NCI-H1930 (cell line): ENCODE results near the gene XPNPEP1.
"Not testable (repeated sequence)": the region's sequence is repeated elsewhere in the genome, so short reads cannot be mapped to it uniquely, and the experiment has no call there.

Source experiments
- DNase-seq, 2 experiments: peaks; one replicate each; lab custom pipeline; 2025; lab: John Stamatoyannopoulos, UW

The XPNPEP1 gene

DNA sequence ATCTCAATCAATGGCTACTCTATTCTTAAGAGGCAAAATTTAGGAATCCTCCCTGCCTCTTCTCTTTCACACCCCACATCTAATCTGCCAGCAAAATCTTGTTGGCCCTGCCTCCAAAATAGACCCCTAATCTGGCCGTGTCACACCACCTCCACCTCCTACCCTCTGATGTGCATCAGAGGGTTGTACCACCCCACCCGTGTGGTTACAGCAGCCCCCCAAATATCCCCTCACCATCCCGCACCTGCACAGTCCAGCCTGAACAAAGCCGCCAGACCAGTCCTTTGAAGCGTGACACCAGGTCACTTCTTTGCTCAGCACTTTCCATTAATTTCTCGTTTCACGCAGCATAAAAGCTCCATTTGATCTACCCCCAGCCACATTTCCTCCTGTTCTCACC lies 776 bp upstream of the XPNPEP1 start:
- DNase-seq, result no peak

DNA sequence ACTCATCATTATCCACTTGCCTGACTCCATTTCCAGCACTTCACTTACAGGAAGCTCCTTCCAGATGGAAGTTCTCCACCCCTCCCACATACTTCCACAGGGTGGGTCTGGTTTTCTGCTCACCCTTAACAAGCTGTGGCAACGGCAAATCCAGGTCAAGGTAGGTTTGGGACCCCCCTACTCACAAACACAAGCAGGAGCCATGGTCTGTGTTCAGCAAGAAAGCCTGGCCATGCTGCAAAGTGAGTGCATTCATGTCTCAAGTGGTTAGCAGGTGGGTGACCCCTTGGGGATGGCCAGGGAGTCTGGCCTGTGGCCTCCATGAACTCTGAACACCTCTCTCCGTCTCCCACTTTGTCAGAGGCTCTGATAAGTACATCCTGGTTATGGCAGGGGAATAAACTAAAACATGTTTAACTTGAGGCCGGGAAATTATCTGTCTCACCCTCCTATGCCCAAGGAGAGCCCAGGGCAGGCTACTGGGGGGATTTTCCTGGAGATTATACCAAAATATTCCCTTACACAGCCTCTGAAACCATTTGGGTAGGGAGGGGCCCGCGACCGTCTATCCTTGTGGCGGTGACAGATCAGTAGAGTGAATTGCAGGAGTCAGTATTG lies 844 bp downstream of the XPNPEP1 start:
- no peak for DNase-seq

DNA sequence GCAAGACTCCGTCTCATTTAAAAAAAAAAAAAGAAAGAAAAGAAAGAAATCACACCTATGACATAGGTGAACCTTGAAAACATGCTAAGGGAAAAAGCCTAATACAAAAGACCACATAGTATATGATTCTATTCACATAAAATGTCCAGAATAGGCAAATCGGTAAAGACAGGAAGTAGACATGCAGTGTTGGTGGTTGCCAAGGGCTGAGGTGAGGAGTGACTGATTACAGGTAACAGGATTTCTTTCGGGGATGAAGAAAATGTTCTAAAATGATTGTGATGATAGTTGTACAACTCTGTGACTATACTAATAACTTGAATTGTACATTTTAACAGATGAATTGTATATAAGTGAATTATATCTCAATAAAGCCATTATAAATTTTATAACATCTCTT lies 3.3 kb downstream of the XPNPEP1 start:
- DNase-seq, result no peak

DNA sequence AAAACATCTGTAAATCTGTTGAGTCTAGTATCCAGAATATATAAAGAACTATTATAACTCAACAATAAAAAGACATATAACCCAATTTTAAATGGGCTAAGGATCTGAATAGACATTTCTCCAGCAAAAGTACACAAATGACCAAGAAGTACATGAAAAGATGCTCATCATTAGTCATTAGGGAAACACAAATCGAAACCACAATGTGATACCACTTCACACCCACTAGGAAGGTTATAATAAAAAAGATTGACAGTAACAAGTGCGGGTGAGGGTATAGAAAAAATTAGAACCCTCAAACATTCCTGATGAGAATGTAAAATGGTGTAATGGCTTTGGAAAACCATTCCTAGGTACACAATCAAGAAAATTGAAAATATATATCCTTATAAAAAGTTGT lies 4.1 kb downstream of the XPNPEP1 start:
- DNase-seq, result no peak

DNA sequence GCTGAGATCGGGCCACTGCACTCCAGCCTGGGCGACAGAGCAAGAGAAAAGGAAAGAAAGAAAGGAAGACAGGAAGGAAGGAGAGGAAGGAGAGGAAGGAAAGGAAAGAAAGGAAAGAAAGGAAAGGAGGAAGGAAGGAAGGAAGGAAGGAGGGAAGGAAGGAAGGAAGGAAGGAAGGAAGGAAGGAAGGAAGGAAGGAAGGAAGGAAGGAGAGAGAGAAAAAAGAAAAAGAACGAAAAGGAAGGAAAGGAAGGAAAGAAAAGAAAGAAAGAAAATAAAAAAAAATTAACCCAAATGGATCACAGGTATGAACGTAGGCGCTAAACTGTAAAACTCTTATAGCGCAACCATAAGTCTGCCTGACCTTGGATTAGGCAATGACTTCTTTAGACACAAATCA lies 4.6 kb downstream of the XPNPEP1 start:
- DNase-seq, result not testable (repeated sequence)

DNA sequence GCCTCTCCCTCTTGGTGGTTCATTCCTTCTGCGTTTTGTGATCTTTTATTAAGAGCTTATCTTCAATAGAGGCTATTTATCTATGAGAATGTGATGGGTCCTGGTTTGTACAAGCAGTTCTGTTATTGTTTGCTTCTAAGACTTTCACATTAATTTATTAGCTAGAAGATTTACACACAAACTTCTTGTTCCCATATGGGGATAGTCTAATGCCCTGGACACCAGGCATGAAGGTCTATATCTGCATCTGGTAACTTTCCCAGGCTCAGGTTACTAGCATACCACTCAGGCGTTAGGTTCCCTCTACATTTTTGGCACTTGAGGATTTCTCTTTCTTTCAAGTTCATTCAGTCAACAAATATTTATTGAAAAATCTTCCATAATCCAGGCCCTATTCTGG lies 7.7 kb downstream of the XPNPEP1 start:
- no peak for DNase-seq

DNA sequence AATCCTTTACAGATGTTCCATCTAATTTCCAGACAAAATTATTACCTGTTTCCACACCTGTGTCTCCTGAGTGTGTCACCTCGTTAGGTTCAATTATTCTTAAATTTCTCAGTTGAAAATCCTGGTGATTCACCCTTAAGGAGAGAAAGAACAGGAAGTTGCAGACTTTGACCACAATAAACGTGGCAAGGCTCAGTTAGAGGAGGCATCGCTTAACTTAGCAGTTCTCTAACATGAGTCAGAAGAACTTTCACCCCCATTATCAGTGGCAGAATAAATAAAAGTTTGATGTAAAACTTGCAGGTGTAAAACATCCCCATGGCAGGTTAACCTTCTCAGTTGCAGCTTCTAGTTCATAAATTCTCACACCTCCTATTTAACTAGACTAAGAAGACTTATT lies 8.3 kb downstream of the XPNPEP1 start:
- DNase-seq, result no peak

DNA sequence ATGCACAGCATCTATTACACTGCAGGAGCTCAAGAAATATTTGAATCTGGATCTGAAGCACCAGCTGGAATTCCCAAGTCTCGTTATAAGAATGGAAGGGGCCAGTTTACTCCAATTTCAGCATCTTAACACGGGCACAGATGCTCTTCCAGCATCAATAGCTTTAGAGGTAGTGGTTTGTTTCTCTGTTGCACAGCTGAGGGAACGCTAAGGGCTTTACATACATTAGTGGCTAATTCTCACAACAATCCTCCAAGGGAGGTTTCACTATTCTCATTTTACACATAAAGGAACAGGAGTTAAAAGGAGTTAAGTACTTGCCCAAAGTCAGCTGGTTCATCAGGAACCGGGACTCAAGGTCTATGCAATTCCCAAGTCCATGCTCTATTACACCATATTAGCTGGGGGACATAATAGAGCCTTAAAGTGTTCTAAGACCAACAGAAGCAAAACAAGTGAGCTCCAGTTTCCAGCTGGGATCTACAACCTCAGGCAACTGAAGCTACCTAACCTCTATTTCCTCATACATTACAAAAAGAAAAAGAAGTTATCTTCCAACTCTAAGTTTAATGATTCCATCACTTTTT lies 9.9 kb downstream of the XPNPEP1 start:
- DNase-seq, result no peak

DNA sequence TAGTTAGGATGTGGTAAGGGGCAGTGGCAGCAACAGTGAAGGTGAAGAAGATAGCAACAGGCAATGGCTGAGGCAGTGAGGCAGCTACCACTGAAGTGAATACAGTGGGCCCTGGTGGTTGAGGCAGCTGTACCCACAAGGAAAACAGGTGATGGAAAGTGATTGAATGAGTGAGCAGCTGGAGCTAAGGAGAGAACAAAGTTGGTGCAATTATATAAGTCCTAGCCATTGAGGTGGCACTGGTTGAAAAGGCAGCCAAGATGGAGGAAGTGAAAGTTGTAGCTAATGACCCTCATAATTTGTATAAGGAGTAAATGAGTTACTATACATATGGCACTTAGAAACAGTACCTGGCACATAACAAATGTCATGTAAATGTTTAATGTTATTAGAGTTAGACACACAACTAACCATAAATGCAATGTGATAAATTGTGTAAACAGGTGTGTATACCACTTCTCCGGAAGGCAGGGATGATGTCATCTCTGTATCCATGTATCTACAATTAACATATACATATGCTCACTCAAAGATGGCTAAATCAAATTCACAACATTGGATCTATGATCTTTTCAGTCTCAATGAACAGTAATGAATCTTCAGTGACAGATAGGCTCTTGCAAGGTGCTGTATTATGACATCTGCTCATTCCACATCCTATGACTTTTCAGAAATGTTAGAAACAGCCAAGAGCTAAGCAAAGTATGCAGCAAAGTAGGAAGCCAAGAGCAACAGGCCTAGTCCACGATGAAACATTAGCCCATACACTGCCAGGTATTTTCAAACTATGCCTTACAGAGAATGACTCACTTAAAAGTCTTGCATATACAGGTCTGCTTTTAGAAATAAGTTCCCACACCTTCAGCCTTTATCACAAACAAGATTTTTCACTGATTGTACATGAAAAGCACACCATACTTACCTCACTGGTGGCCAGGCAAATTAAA lies 10.7 kb downstream of the XPNPEP1 start:
- DNase-seq, result no peak

DNA sequence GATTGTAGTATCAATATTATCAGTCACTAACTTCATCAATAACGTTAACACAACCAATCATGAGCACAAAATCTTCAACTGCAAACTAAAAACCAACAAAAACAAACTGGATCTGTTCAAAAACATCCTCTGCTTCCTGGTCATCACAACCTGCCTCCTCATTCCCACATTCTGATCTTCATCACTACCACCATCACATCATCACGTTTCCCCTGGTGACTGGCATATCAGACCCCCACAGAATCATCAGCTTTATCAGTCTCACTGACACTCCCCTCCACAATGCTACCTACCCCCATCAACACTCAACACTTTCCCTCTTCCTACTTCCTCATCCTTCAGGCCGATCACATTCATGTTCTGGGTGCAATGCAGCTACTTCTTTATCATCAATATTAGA lies 11.4 kb downstream of the XPNPEP1 start:
- DNase-seq, result no peak

DNA sequence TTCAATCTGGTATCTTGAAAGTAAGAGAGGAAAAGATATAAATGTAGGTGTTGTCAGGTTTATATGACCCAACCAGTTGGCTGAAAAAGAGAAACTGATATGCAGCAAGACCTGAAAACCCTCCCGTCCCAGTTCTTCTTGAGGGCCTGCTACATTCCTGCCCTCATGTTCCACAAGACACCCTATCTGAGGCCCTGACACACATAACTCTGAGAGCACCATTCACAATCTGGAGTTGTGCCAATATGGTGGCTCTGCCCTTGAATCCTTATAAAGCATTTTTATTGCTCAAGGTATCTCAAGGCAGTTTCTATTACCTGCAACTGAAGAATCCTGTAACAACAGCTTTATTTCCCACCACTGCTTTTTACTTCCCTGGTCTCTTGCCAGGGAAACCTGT lies 17.0 kb downstream of the XPNPEP1 start:
- DNase-seq, result no peak

DNA sequence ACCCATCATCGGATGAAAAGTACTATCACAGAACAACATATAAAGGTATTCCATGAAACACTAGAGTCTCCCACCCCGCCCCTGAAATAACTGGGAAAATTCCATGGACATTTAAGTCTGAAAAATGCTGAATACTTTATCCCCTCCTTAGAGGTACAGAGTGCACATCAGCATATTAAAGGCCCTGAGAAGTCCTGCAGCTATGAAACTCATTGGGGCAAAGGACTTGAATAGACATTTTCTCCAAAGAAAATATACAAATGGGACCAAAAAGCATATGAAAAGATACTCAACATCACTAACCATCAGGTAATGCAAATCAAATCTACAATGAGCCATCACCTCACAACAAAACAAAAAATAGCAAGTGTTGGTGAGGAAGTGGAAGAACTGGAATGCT lies 18.9 kb downstream of the XPNPEP1 start:
- no peak for DNase-seq

DNA sequence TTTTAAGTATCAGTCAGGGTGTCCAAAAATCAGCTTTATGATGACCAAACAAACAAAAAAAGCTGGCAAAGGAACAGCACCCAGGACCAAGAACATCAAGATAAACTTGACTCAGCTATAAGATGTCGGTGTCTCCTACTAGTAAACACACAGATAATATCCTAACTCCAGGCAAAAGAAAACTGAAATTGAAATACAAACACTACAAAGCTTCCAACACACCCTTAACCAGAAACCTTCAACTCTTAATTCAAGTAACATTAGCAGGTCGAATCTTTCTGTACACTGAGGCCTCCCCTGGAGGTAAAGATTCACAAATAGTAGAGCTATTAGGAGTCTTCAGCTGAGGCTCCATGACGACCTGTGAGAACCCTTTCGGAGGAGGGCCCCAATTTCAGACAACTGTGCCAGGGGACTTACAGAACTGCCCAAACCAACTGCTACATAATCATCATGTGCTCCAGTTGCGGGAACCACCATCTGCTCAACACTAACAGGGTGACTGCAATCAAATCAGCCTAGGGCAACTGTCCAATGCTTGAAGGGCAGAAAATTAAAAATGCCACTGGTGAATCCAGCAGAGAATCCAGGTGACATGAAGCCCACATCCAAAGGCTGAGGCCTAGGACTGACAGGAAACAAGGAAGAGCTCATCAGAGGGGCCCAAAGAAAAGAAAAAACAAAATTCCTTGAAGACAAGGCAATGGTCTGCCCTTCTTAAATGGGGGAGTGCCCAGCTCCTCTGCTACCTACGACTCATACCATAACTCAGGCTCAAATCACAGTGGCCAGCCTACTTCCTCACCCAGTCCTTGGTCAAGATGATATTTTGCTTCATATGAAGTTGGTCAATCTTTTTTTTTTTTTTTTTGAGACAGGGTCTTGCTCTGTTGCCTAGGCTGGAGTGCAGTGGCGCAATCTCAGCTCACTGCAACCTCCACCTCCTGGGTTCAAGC lies 20.0 kb downstream of the XPNPEP1 start:
- no peak for DNase-seq

DNA sequence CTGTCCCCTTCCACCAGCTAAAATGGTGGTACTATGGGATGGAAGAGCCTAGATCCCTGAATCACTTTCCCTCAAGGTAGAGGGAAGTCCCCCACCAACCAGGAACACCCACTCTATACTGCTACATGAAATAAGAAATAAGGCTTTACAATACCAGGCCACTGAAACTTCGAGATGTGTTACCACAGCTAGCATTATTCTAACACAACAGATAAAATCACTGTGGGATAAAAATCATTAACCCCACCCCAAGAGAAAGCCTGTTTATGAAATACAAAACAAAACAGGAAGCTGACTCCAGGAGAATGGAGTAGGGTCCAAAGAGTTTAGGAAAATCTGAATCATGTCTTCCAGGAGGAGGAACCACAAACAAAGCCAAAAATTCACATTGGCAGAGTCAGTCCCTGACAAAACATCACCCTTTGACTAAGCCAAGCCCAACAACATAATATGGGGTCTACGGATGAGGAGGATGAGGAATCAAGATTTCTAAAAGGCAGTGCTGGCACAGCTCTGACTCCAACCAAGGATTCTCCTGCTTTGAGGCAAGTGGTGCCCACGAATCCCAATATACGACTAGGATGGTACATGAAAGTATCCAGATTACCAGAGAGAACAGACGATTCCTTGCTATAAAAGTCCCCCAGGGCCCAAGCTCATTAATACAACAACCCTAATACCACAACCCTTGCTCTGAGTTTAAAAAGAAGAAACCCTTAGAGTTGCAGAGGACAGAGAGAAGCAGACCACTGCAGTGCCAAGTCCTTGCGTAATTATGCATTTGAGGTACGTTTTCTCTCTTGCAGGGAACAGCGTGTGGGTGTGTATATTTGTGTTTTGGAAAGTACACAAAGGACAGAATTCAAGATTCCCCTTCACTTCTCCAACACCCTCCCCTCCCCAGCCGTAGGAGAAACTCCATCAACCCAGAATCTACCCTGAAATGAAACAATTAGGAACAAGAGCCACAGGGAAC lies 23.7 kb downstream of the XPNPEP1 start:
- DNase-seq, result no peak

DNA sequence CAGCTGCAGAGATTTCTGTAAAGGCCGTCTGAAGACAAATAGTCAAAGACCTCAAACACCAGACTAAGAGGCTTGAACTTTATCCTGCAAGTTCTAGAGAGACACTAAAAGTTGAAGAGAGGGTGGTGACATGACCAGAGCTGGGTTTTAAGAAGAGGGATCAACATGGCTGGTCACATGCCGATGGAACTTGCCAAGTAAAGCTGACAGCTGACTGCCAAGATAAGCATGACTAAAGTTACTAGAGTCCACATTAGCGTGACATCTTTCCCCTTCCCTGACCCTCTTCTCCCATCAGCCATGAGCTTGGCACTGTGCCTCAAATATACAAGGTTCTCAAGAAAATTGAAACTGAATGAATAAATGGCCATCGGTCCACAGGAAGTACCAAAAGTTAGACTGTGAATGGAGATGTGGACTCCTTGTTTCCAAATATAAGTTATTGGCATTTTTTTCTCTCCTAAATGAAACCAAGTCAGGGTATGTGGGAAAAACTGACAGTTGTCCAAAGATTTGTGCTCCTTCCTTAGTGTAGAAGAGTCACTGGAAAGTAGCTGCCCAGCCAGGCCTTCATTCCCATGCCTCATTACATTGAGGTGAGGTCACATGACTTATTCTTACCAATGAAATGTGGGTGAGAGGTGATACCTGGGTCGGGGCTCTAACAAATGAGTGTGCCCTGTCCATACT lies 24.5 kb downstream of the XPNPEP1 start:
- DNase-seq, result no peak

DNA sequence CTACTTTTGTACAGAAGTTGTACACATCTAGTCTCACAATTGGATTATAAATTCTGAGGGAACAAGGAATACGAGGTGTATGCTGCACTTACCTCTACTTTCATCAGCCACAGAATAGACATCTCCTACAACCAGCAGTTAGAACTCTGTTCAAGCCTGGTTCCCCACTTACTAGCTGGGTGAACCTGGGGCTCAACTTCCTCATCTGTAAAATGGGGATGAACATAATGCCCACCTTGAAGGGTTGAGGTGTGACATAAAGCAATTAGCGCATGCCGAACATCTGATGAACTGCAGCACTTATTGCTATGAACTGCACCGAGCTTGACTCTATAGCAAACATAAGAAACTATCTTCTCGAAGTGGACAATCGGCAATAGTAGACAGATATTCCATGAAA lies 25.3 kb downstream of the XPNPEP1 start:
- DNase-seq, result no peak

DNA sequence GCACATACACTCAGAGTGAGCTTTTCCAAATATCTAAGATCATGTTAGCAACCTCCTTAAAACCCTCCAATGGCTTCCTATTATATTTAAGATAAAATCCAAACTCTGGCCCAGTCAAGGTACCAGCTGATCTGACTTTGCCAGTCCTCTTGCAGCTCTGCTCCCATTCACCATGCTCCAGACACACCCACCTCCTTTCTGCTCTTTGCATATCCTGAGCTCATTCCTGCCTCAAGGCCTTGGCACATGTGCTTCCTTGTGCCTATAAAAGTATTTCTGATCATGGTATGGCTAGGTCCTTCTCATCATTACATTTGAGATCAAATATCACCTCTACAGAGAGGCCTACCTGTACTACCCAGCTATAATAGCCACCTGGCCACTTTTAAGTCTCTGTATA lies 27.5 kb downstream of the XPNPEP1 start:
- no peak for DNase-seq

DNA sequence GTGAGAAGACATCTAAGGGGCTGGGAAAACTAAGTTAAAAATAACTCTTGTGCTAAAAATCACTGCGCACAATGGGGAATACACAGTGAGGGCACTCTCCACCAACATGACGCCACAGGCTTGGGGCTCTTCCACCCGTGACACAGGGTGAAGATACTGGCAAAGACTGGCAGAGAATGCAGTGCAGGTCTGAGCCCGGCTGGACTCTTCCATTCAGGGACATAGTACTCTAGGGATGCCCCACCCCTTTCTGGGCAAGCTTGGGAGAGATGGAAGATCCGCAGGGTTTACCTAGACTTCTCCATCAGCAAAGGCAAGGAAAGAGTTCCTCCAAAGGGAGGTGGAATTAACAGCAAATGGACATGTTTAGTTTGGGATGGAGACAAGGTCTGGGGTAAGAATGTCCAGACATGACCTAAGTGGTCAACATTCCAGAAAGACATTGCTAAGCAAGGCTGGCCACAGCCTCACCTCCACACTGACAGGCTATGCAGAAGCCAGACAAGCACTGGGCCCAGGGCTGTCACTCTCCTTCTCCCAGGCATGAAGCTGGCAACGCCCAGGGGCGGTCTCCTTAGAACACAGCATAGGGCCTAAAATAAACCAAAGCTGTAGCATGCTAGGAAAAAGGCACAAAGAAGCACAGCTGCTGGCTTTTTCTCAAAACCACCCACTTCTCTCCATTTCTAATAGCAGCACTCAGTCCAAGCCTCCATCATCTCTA lies 28.1 kb downstream of the XPNPEP1 start:
- DNase-seq, result no peak

DNA sequence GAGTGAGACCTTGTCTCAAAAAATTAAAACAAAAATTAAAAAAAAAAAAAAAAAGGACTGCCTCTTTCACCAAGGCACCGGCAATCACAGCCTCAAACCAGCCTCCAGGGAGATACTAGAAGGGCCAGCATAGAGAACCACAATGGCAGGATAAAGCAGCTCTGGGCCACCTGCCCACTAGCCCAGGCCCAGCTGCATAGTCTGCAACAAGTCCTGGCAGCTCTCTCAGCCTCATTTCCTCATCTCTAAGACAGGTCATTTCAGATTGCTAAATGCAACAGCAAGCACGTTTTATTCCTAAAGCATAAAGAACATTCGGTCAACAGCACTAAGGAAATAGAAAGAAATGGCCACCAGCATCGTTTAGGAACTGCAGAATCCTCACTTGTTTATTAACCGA lies 28.8 kb downstream of the XPNPEP1 start:
- DNase-seq, result no peak

DNA sequence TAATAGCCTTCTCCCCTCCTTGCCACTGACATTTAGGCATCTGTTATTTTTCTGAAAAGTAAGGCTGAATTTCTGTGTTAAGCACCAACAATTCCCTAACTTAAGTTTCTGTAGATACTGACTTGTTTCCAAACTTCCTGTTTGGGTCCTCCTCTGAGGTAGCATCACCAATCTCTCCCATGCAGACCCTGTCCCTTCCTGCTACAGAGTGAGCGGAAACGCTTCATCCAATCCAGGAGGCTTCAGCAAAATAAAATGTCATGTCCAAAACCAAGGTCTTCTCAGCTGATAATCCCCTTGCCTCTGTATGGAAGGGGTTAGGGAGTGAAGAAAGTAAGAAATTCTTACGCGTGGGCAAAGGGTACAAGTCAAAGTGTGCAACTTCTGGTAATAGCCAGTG lies 29.9 kb downstream of the XPNPEP1 start:
- no peak for DNase-seq
